AML-193 (cell line): ENCODE data around the gene AGBL1.
"Not testable (repeated sequence)": the region's sequence is repeated elsewhere in the genome, so short reads cannot be mapped to it uniquely, and the experiment has no call there.

ENCODE experiments used
- DNase-seq, 2 experiments: peaks; one replicate each; lab custom pipeline; 2025; lab: John Stamatoyannopoulos, UW

AGBL1 gene

DNA sequence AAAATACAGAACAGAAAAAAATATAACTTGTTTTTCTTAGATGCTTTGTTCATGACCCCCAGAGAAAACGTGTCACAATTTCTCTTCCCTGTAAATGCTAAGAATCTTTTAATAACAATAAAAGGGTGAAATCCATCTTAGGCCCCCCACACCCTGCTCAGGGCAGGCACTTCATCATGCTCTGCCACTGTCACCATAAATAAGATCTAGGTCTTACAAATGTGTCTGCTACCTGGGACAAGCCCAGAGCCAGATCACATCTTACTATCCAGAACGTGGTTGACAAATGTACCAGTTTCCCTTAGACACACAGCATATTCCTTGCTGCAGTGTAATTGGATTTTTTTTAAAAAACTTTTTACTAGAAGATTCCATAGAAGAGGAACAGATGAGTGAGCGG, 795.4 kb downstream of the AGBL1 start:
- no peak for DNase-seq

DNA sequence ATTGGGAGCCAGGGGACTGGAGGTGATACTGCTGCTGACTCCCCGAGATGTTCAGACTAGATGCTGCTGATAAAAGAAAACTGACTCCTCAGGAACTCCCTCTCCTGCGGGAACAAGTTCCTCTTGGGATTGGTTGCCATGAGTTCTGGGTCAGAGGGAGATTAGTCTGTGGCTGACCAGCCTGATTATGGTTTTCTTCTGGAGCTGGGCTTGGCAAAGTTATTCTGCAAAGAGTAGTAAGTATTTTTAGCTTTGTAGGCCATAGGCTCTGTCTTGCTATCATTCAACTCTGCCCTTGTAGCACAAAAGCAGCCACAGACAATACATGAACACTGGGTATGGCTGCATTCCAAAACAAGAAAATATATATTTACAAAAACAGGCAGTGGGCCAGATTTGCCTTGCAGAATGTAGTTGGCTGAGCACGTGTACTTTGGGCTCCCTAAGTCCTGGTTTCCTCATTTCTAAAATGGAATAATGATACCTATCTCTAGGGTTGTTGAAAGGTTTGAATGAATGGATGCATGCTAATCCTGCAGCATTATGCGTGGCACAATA, 796.8 kb downstream of the AGBL1 start:
- no peak for DNase-seq

DNA sequence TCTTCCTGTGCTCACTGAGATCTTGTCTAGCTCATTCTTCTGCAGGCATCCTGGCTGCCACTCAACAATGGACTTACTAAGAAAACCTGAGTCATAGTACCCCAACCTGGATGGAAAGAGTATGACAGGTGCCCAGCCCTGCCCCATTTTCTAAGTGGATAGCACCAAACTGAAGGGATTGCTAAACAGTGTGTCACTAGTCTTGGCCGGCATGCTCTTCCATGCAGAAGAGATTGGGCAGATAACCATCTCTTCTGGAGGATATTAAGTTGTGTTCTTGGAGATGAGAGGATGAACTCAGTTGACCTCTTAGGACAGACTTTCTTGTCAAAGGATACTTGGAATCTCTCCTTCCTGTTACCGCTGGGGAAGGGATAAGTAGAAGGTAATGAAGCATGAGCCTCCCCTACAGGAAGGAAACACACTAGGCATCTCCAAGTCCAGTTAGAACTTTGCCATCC, 797.5 kb downstream of the AGBL1 start:
- DNase-seq, result no peak

DNA sequence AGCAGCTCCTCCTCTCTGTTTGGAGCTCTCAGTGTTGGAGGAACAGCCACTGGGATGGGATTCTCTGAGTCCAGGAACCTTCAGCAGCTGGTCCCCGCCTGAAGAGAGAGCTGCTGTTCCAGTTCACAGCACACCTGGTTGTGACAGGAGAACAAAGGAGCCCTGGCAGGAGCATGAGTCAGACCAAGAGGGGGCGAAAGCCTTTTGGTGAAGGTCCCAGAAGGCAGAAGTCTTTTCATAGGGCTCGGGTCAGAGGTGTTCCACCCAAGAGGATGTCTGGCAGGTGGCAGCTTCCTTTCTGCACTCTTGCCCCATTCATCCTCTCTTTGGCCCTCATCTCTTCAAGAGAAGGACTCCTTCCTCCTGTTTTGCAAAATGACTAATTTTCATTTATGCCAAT, 799.2 kb downstream of the AGBL1 start:
- not testable (repeated sequence) for DNase-seq

DNA sequence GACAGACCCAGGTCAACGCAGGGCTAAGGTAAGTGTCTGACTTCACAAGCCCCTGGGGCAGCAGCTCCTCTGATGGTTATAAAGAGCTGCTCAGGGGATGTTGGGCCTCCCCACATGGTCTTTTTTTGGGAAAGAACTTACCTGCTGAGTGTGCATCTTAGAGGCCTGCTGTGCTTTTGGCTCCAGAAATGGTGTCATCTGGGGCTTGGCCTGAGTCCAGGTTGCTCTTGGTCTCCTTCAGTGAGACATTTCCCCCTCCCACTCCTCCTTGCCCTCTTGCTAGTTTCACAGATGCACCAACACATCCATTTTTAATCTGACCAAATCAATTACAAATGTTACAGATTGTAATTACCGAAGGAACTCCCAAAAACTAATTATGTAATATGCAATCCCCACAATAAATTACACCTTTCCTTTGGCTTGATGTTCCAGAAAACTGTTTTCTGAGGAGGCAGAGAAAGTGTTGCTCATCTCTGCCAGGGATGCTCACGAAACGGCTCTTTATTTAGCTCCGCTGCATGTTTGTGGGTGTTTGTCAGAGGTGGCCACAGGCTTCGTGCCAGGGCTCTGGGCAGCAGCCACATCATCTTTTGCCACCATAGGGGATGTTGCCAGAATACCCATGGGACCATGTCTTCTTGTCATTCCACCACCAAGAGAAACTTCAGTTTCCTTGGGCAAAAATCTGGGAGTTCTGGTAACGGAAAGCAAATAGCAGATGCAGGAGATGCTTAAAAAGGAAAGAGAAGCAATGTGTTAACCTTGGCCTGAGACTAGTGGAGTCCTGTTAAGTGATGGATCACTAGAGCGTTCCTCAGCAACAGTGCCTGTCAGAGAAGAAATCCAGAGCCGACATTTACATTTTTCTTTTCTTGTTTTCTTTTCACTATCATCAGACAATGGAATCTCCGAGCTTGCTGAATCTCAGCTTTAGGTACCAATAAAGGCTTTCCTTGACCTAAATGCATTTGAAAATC, 799.9 kb downstream of the AGBL1 start:
- no peak for DNase-seq

DNA sequence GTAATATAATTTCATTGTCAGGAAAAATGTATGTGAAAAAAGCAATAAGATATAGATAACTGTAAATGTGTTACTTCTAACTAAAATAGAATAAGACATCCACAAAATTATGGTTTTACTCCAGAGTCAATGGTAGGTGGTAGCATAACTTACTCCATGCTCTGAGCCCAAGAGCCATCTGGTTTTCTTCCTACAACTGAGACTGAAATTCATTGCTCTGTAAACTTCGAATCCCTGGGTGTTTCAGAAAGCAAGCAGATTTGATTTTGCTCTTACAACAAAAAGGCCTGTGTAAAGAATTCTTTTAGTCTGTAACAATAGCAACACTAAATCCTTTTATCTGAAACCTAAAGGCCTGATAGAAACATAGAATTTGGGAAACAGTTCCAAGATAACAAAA, 805.9 kb downstream of the AGBL1 start:
- no peak for DNase-seq

DNA sequence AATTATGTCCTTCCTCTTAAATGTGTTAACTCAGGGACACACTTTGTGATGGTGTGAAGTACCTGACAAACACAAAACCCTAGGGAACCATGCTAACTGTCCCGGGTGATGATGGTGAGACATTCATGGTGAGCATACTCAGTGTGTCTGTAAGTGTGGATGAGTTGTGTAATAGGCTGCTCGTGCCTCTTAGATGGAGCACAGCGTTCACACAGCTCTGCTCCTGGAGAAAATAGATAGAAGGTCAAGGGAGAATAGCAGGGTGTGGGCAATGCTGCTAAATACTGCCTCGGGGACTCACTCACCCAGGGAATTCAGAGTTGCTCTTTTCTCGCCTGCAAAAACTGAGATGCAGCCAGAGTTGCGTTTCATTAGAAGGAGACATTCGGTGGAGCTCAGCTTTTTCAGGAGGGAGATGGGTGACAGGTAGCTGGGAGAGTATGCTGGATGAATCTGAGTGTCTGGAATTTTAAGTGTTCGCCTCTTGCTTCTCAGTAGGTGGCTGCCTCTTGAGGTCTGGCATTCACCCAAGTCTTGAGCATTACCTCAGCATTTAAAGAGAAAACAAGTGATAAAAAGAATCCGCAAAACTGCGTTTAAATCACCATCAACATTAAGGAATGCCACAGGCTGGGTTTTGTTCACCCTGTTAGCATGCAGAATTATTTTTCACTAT, 813.2 kb downstream of the AGBL1 start:
- DNase-seq, result no peak

DNA sequence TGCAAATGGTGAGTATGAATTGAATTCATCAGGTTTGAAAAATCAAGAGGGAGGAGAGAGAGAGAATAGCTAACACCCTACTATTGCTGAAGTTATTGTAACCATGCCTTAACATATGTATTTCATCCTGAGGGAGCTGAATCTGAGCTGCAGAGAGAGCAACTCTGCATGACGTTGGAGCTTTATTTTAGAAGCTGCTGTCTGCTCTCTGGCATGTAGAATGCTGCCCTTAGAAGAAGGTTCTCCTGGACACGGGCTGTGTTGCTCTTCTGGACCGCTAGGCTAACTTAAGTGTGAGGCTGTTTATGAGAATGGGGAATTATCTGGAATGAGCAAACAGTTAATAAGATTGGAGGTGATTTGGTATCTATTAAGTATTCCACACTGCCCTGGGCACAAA, 814.6 kb downstream of the AGBL1 start:
- no peak for DNase-seq

DNA sequence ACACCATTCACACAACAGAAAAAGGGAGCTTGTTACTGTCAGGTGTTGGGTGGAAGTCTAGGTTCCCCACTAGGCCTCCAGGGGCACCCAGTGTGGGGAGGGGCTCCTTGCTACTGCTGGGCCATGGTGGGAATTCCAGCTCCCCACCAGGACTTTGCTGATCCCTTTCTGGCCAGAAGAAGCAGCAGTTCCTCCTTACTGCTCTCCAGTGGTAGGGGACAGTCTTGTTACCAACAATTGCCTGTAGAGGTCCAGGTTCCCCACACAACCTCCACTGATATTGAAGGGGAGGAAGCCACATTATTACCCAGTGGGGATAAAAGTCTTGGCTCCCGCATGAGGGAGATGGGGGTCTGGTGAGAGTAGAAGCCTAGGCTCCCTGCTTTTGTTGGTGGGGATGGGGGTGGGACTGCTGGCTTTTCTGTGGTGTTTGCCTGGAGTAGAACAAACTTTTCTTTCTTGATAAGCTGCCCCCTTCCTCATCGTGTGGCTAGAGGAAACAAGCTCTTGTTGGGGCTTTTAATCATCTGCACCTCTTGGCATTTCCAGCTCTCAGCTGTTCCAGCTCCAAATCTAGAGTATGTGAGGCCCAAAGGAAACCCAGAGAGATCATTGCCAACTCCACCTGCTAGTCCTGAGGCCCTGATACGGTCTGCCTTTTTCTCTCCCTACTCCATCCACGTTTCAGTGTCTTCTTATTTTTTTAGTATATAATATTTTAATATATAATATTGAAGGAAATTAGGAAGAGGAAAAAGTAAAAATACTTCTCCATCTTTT, 824.2 kb downstream of the AGBL1 start:
- no peak for DNase-seq

DNA sequence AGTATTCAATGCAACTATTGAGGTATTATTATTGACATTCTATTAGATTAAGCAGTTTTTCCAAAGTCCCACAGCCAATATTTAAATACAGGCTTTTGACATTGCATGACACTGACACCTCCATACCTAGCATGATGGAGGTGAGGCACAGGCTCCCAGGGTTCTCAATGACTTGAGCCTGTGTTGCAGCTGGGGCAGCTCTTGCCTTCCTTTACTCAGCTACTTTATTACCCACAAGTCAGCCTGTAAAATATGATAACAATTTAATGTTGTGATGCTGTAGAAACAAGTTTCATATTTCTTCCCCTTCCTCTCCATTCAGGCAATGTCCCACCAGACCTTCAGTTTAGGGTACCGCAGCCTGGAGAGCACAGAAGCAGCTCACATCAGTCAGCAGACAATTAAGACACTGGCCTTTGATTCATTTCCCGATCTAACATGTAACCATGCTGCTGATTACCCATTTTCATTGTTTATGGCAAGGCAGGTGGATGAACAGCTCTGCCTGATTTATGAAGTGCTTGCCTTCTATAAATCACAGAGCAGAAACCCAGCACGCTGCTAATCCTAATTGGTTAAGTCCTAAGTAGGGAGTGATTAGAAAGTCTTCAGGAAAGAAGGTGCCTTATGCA, 826.1 kb downstream of the AGBL1 start:
- DNase-seq, result no peak

DNA sequence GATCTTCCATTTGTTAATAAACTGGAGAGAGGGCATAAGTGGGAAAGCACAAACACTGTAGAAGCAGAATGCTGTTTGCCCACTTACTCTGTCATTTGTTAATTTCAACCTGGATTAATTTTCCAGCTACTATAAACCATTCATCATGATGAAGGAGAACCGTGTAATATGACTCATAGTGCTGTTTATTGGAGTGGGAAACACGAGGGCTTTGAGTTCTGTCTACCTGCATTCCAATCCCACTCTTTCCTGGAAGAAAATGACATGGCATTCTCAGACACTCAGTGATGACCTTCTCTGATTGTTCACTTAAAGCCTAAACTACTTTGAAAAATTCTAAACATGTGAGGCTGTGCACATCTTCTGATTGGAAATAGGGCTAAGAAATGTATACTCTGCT, 826.7 kb downstream of the AGBL1 start:
- DNase-seq, result no peak

DNA sequence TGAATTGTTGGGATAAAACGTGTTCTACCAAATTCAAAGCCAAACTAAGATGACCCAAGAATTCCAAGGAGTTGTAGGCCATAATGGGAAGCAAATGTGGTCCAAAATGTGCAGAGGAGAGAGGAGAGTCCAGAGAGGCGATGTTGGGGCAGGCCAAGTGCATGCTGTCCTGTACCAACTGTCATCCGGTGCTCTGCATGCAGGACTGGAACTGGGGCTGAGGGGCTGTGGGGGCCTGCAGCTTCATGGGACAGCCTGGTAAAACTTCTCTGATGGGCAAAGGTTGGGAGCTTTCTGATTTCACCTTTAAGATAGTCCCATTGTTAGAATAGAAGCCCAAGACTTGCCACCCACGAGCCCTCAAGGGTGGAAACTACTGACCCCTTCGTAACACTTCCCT, 831.4 kb downstream of the AGBL1 start:
- no peak for DNase-seq

DNA sequence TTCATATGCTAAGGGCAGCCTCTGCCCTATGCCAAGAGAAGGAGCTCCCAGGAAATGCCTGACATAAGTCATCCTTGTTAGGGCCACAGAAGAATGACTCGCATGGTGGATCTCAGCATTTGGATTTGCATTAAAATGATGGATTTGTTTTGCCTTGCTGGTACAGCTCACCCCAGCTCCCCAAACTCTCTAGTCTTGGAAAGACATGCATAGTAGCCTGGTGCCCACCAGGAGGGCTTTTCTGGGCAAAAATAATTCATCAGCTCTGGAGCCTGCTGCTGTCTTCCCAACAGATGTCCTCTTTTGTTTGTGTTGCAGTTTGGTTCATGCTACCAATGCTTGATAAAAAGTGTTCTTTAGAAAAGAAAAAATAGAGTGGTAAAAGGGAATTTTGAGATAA, 833.0 kb downstream of the AGBL1 start:
- DNase-seq, result no peak

DNA sequence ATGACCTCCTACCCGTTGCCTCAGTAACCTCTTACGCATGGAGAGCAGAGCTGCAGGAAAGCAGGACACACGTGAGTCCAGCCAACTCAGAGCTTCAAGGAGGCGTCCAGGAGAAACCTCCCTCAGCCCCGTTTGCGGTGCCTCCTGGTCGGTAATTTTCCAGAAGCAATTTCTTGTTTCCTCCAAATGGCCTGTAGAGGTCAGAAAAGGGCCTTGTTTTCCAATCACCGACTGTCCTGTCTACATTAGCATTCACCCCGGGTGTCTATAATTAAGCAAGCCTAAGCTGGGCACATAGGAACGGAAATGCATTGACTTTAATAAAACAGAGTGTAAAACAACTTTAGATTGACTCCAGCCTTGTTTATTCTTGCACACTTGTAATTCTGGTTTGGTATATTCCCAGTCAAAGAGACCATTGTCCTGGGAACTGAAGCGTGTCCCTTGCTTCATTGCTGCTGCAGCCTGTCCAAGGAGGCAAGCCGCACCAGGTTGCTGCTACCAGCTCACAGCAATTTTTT, 836.2 kb downstream of the AGBL1 start:
- peak in 1 of 2 experiments; percentile 13 for DNase-seq

DNA sequence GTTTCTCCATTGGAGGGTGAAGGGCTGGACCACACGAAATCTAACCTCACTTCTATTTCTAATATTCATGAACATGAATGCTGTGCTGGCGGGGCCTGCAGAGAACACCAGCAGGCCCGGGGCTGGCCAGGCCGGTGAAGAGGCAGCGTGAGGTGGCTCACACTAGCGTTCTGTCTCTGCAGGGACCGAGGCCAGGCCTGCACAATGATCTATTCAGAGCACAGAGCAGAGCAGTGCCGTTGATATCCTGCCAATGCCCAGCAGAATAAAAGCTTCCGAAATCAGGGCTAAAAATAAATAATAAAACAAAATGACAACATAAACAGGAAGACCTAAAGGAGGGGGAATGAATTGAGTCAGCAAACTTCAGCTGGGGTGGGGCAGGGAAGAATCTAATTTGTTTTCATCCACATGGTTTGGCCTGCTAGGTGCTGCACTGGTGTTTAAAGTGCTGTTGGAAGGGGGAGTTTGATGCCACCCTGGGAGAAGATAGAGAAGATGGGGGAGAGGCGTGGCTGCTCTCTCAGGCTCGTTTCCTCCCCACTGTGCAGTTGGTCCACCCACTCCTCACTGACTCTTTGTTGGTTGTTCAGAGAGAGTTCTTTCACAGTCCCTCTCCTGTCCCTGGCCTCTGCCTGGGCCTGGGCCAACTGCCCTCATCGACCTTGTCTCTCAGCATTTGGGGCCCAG, 837.1 kb downstream of the AGBL1 start:
- no peak for DNase-seq

DNA sequence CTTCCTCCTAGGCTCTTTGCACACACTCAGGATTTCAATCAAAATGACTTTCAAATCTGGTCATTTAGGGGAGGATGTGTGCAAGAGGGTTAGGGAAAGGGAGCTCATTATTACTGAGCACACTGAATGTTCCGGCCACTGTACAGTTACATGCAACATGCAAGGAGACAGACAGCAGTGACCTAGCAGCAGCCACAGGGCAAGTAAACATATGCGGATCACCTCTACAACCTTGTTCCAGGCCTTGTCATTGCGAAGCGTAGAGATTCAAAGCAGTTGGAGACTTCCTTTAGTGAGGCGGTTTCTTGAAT, 837.6 kb downstream of the AGBL1 start:
- no peak for DNase-seq

DNA sequence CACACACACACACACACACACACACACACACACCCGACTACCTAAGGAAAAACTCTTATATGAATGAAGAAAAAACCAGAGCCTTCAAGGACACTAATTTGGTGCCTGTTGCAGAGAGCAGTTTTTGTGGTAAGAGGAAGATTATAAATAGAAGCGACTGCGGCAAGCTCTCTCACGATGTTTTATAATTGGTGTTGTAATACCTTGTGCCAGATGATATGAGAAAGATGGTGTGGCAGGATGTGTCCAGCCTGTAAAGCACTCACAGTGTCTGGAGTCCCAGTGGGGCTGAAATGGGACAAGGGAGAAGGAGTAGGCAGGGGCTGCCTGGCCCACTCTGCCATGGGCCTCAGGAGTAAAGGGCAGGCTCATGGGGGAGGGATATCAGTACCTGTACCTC, 839.9 kb downstream of the AGBL1 start:
- no peak for DNase-seq

DNA sequence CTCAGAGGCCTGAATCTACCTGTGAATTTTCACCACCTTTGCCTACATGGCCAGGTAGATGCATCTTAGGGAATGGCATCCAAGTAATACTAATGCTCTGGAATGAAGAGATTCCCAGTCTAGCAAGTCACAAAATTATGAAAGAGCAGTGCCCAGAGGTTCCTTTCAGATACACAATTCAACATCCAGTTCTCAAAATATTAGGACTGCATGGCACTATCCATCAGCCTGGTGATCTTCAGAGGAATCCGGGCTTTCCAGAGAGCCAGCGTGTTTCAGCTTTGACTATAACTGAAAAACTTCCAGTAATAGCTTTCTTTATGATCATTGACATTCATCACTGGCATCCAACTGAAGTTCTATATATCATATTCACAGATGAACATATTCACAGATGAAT, 849.8 kb downstream of the AGBL1 start:
- no peak for DNase-seq

DNA sequence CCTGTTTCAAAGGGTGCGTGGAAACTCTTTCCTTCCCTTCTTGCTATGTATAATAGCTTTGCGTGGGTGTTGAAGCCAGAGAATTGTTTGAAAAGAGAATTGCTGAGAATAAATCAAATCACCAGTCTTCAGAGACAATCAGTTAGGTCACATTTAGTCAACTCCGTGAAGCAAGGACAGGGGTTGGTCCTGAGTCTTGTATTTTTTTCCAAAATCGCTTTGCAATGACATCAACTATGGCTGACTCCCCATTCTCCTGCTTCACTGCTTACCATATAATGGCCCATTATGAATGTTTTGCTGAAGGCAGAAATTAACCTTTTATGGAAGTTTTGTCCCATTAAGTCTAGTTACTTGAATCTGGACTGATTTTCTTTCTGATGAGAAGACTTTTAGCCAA, 852.8 kb downstream of the AGBL1 start:
- DNase-seq, result no peak

DNA sequence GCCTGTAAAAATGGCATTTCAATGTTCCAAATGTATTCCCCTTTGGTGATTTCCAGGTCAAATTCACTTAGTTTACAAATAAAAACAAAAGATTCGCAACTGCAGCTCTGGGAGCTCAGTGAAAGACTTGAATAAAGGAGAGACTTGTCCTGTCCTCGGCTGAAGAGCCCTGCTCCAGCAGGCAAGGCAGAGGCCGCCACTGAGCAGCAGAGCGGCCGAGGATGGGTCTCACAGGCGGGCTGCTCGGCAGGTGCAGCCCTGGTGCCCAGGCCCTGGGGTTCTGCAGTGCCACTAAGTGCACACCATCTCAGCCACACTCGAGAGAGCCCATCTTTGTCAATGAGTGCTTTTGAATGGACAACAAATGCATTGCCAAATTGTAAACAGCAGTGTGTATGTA, 856.2 kb downstream of the AGBL1 start:
- DNase-seq, result no peak

DNA sequence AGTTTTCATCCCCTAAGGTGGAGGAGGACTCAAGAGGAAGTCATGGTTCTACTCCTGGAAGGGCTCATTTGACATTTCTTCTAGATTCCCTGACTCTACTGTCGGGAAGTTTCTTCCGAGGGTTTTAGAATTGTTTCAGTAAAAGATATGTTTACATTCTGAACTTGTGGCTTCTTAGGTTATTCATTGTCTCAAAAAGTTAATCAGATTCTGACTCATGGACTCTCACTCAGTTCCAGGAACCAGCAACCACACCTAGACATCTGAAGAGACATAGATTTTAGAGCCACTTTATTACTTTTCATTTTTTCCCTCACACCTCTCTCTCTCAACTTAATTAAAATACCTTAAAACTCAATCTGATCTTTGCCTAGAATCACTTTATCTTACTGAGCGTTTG, 862.6 kb downstream of the AGBL1 start:
- no peak for DNase-seq
